ENCODE data around the gene PLPPR4.
"Not testable (repeated sequence)": the region's sequence is repeated elsewhere in the genome, so short reads cannot be mapped to it uniquely, and the experiment has no call there.

The PLPPR4 gene

DNA sequence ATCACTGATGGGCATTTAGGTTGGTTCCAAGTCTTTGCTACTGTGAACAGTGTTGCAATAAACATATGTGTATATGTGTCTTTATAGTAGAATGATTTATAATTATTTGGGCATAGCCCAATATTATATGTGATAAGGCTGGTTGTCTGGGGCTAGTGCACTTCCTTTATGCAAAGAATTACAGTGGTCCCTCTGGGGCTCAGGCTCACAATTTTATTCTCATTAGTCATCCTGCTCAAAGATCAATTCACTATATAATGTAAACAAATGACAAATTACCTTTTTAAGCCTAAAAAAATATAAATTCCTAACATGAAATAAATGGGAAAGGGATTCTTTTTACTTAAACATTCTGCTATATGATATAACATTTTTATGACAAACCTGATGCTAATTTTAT lies 5.0 kb downstream of the PLPPR4 start:
- Histone ChIP-seq H3K36me3 (ENCODE audit: control insufficient read depth, insufficient read depth, low read length) (no peaks in the 10 kb centered on the region), H3K9ac (ENCODE audit: low read depth, low read length) (no peak overlapping the region), H3K27me3 (ENCODE audit: control insufficient read depth, insufficient read depth, low read length) (peaks cover 17% of the 10 kb centered on the region), H3K27ac (ENCODE audit: low read depth, low read length) (no peak overlapping the region), H3K4me3 (ENCODE audit: low read depth, low read length) (no peak overlapping the region), H3K4me1 (ENCODE audit: control insufficient read depth, insufficient read depth, low read length) (no peaks in the 10 kb centered on the region), H3K9me3 (ENCODE audit: control insufficient read depth, insufficient read depth, low read length) (no peaks in the 10 kb centered on the region)

DNA sequence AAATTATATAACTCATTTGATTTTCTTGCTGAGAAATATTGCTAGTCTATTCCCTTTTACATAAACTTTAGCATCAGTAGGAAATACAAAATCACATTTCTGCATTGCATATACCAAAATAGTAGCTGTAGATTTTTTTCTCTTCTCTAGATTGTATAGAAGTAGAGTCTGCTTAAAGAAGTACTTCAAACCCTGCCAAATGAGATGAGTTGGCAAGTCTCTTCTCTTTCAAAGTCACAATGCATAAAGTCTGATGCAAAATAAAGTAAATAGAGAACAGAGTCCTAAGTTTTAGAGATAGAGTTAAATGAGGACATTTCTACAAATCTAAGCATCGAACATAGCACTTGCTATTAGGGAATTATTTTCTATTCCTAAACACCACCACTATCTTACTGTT lies 6.4 kb downstream of the PLPPR4 start:
- H3K9me3 ChIP-seq (ENCODE audit: control insufficient read depth, insufficient read depth, low read length), result no peaks in the 10 kb centered on the region
- no peaks in the 10 kb centered on the region for H3K36me3 ChIP-seq (ENCODE audit: control insufficient read depth, insufficient read depth, low read length)
- H3K4me3 ChIP-seq (ENCODE audit: low read depth, low read length), result no peak overlapping the region
- no peaks in the 10 kb centered on the region for H3K4me1 ChIP-seq (ENCODE audit: control insufficient read depth, insufficient read depth, low read length)
- H3K9ac ChIP-seq (ENCODE audit: low read depth, low read length), result no peak overlapping the region
- peaks cover 3% of the 10 kb centered on the region; the same call in 1 of the 2 replicates for H3K27me3 ChIP-seq (ENCODE audit: control insufficient read depth, insufficient read depth, low read length)
- no peak overlapping the region for H3K27ac ChIP-seq (ENCODE audit: low read depth, low read length)

DNA sequence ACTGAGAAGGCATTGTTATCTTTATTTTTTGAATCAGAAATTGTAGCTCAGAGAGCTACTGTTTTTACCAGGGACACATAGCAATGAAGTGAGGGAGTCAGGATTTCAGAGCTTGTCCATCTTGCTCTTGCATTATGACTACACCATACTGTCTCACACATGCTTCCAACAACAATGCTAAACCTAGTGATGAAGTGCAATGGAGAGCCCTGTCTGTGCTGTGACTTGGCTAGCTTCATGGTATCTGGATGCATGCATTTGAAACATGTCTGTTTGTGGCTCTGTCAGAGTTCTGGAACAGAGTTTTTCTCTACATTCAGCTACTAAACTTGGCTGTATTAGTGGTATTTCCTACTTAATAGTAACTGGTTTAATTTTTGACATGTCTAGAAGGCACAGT lies 7.0 kb downstream of the PLPPR4 start:
- Histone ChIP-seq H3K9ac (ENCODE audit: low read depth, low read length) (no peak overlapping the region), H3K36me3 (ENCODE audit: control insufficient read depth, insufficient read depth, low read length) (no peaks in the 10 kb centered on the region), H3K9me3 (ENCODE audit: control insufficient read depth, insufficient read depth, low read length) (no peaks in the 10 kb centered on the region), H3K27me3 (ENCODE audit: control insufficient read depth, insufficient read depth, low read length) (no peaks in the 10 kb centered on the region), H3K4me1 (ENCODE audit: control insufficient read depth, insufficient read depth, low read length) (no peaks in the 10 kb centered on the region), H3K27ac (ENCODE audit: low read depth, low read length) (no peak overlapping the region), H3K4me3 (ENCODE audit: low read depth, low read length) (no peak overlapping the region)

GRCh38 chr1:99277066-99277465 lies 12.8 kb downstream of the PLPPR4 start:
- Histone ChIP-seq H3K36me3 (ENCODE audit: control insufficient read depth, insufficient read depth, low read length) (no peaks in the 10 kb centered on the region), H3K9me3 (ENCODE audit: control insufficient read depth, insufficient read depth, low read length) (no peaks in the 10 kb centered on the region), H3K27me3 (ENCODE audit: control insufficient read depth, insufficient read depth, low read length) (no peaks in the 10 kb centered on the region), H3K4me3 (ENCODE audit: low read depth, low read length) (no peak overlapping the region), H3K4me1 (ENCODE audit: control insufficient read depth, insufficient read depth, low read length) (no peaks in the 10 kb centered on the region), H3K27ac (ENCODE audit: low read depth, low read length) (no peak overlapping the region), H3K9ac (ENCODE audit: low read depth, low read length) (no peak overlapping the region)

GRCh38 chr1:99279525-99279924 lies 15.2 kb downstream of the PLPPR4 start:
- Histone ChIP-seq H3K27ac (ENCODE audit: low read depth, low read length) (no peak overlapping the region), H3K9me3 (ENCODE audit: control insufficient read depth, insufficient read depth, low read length) (no peaks in the 10 kb centered on the region), H3K27me3 (ENCODE audit: control insufficient read depth, insufficient read depth, low read length) (no peaks in the 10 kb centered on the region), H3K36me3 (ENCODE audit: control insufficient read depth, insufficient read depth, low read length) (no peaks in the 10 kb centered on the region), H3K9ac (ENCODE audit: low read depth, low read length) (no peak overlapping the region), H3K4me1 (ENCODE audit: control insufficient read depth, insufficient read depth, low read length) (no peaks in the 10 kb centered on the region), H3K4me3 (ENCODE audit: low read depth, low read length) (no peak overlapping the region)

DNA sequence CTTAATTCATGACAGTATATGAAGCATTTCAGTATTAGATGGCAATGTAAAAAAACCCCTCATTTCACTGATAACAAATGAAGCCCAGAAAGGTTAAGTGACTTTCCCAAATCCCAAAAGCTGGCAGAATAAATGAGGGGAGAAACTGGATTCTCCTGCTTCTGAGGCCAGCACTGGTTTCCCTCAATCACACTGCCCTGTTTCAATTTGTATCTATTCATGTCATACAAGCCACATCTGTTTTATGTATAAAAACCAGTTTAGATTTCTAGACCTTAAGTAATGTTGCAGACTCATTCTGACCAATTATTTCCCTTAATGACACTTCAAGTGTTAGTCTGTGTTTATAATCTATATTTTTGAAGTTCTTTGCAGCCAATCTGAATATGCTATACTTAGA lies 16.8 kb downstream of the PLPPR4 start:
- H3K4me3 ChIP-seq (ENCODE audit: low read depth, low read length), result no peak overlapping the region
- no peak overlapping the region for H3K9ac ChIP-seq (ENCODE audit: low read depth, low read length)
- H3K36me3 ChIP-seq (ENCODE audit: control insufficient read depth, insufficient read depth, low read length), result no peaks in the 10 kb centered on the region
- H3K27me3 ChIP-seq (ENCODE audit: control insufficient read depth, insufficient read depth, low read length), result no peaks in the 10 kb centered on the region
- no peaks in the 10 kb centered on the region for H3K4me1 ChIP-seq (ENCODE audit: control insufficient read depth, insufficient read depth, low read length)
- no peak overlapping the region for H3K27ac ChIP-seq (ENCODE audit: low read depth, low read length)
- no peaks in the 10 kb centered on the region for H3K9me3 ChIP-seq (ENCODE audit: control insufficient read depth, insufficient read depth, low read length)

DNA sequence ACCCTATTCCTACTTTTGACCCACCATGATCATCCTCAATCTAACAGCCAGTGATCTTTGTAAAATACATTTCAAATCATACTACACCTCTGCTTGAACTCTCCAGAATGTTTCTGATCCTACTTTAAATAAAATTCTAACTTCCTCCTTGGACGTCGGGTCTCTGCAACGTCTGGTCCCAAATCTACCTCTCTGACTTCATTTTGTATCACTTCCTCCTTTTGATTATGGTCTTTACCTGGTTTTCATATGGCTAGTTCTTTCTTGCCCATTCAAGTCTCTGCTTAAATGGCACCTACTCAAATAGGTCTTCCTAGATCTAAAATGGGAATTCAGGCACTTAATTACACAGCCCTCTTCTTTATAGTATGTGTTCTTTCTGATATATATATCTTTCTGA lies 18.2 kb downstream of the PLPPR4 start:
- Histone ChIP-seq H3K9ac (ENCODE audit: low read depth, low read length) (no peak overlapping the region), H3K36me3 (ENCODE audit: control insufficient read depth, insufficient read depth, low read length) (no peaks in the 10 kb centered on the region), H3K27me3 (ENCODE audit: control insufficient read depth, insufficient read depth, low read length) (no peaks in the 10 kb centered on the region), H3K4me3 (ENCODE audit: low read depth, low read length) (no peak overlapping the region), H3K4me1 (ENCODE audit: control insufficient read depth, insufficient read depth, low read length) (no peaks in the 10 kb centered on the region), H3K9me3 (ENCODE audit: control insufficient read depth, insufficient read depth, low read length) (no peaks in the 10 kb centered on the region), H3K27ac (ENCODE audit: low read depth, low read length) (no peak overlapping the region)

GRCh38 chr1:99283521-99283920 lies 19.2 kb downstream of the PLPPR4 start:
- not testable (repeated sequence) for H3K4me3 ChIP-seq (ENCODE audit: low read depth, low read length); H3K36me3 ChIP-seq (ENCODE audit: control insufficient read depth, insufficient read depth, low read length); H3K27ac ChIP-seq (ENCODE audit: low read depth, low read length); H3K9ac ChIP-seq (ENCODE audit: low read depth, low read length); H3K27me3 ChIP-seq (ENCODE audit: control insufficient read depth, insufficient read depth, low read length); H3K9me3 ChIP-seq (ENCODE audit: control insufficient read depth, insufficient read depth, low read length); H3K4me1 ChIP-seq (ENCODE audit: control insufficient read depth, insufficient read depth, low read length)

GRCh38 chr1:99292886-99293285 lies 28.6 kb downstream of the PLPPR4 start:
- no peak overlapping the region for H3K27ac ChIP-seq (ENCODE audit: low read depth, low read length)
- no peaks in the 10 kb centered on the region for H3K27me3 ChIP-seq (ENCODE audit: control insufficient read depth, insufficient read depth, low read length)
- no peak overlapping the region for H3K9ac ChIP-seq (ENCODE audit: low read depth, low read length)
- H3K36me3 ChIP-seq (ENCODE audit: control insufficient read depth, insufficient read depth, low read length), result no peaks in the 10 kb centered on the region
- no peak overlapping the region for H3K4me3 ChIP-seq (ENCODE audit: low read depth, low read length)
- no peaks in the 10 kb centered on the region for H3K9me3 ChIP-seq (ENCODE audit: control insufficient read depth, insufficient read depth, low read length)
- H3K4me1 ChIP-seq (ENCODE audit: control insufficient read depth, insufficient read depth, low read length), result peaks cover 4% of the 10 kb centered on the region; the same call in 1 of the 2 replicates

GRCh38 chr1:99297923-99298322 lies 33.6 kb downstream of the PLPPR4 start:
- Histone ChIP-seq H3K9ac (ENCODE audit: low read depth, low read length) (no peak overlapping the region), H3K36me3 (ENCODE audit: control insufficient read depth, insufficient read depth, low read length) (no peaks in the 10 kb centered on the region), H3K4me3 (ENCODE audit: low read depth, low read length) (no peak overlapping the region), H3K4me1 (ENCODE audit: control insufficient read depth, insufficient read depth, low read length) (peaks cover 2% of the 10 kb centered on the region; the same call in 1 of the 2 replicates), H3K27me3 (ENCODE audit: control insufficient read depth, insufficient read depth, low read length) (no peaks in the 10 kb centered on the region), H3K9me3 (ENCODE audit: control insufficient read depth, insufficient read depth, low read length) (no peaks in the 10 kb centered on the region), H3K27ac (ENCODE audit: low read depth, low read length) (no peak overlapping the region)

DNA sequence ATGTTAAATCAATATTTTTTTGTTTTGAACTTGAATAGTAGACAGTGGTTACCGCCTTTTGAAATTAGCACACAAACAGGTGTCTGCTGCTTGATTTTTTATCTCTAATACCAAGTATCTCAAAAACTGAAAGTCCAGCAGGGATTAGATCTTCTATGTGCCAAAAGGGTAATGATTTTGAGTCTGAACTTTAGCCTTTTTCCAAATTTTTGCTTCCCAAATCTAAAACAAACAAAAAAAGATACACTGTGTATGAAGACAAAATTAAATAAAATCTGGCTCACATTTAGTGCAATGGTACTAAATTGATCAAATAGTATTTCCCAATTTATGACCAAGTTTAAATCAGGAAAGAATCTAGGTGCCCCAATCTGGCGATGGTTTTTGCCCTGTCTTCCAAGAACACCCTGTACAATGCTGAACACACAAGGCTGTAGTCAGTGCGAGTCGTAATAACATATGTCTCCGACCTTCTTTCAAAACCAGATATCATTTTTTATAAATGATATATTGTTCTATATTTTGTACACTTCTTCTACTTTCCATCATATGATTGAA lies 40.5 kb downstream of the PLPPR4 start:
- Histone ChIP-seq H3K4me1 (ENCODE audit: control insufficient read depth, insufficient read depth, low read length) (peaks cover 4% of the 10 kb centered on the region; the same call in 1 of the 2 replicates), H3K9ac (ENCODE audit: low read depth, low read length) (no peak overlapping the region), H3K9me3 (ENCODE audit: control insufficient read depth, insufficient read depth, low read length) (no peaks in the 10 kb centered on the region), H3K4me3 (ENCODE audit: low read depth, low read length) (no peak overlapping the region), H3K36me3 (ENCODE audit: control insufficient read depth, insufficient read depth, low read length) (no peaks in the 10 kb centered on the region), H3K27ac (ENCODE audit: low read depth, low read length) (no peak overlapping the region), H3K27me3 (ENCODE audit: control insufficient read depth, insufficient read depth, low read length) (no peaks in the 10 kb centered on the region)

DNA sequence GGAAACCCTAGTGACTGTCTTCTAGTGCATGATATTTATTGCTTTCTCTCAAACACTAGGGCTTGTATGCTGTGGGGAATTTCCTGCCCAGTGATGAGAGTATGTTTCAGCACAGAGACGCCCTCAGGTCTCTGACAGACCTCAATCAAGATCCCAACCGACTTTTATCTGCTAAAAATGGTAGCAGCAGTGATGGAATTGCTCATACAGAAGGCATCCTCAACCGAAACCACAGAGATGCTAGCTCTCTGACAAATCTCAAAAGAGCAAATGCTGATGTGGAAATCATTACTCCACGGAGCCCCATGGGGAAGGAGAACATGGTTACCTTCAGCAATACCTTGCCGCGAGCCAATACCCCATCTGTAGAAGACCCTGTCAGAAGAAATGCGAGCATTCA lies 41.3 kb downstream of the PLPPR4 start:
- Histone ChIP-seq H3K4me1 (ENCODE audit: control insufficient read depth, insufficient read depth, low read length) (peaks cover 4% of the 10 kb centered on the region; the same call in 1 of the 2 replicates), H3K9me3 (ENCODE audit: control insufficient read depth, insufficient read depth, low read length) (no peaks in the 10 kb centered on the region), H3K9ac (ENCODE audit: low read depth, low read length) (no peak overlapping the region), H3K4me3 (ENCODE audit: low read depth, low read length) (no peak overlapping the region), H3K36me3 (ENCODE audit: control insufficient read depth, insufficient read depth, low read length) (no peaks in the 10 kb centered on the region), H3K27me3 (ENCODE audit: control insufficient read depth, insufficient read depth, low read length) (no peaks in the 10 kb centered on the region), H3K27ac (ENCODE audit: low read depth, low read length) (no peak overlapping the region)

All from HUES48 (cell line).